HEK293 (cell line): ENCODE results near the gene KARS1.
A peak's percentile ranks its signal among the peaks of the same experiment; 100 is the strongest.

Experiments used
- CTCF ChIA-PET: fragments of 350-600 bp; formaldehyde crosslinking; extraction: SDS; loops from one replicate; lab custom pipeline; 2021; ENCODE audit warnings: antibody characterized with exemption; lab: Yijun Ruan, JAX
- POLR2A ChIA-PET: fragments of 300-600 bp; formaldehyde crosslinking; extraction: SDS; loops from one replicate; lab custom pipeline; 2020; ENCODE audit warnings: antibody characterized with exemption, inconsistent platforms; lab: Yijun Ruan, JAX
- H3K27ac ChIP-seq: fragments of 200-500 bp; sonication (Bioruptor generic); 2 replicates; pipeline ENCODE4 v1.5.1; 2014; ENCODE audit warnings: low read depth, low read length, control low read depth, inconsistent platforms; ENCODE audit errors: extremely low read depth
- H3K36me3 ChIP-seq, 2 experiments: fragments of 200-500 bp in 1 of 2; sonication (Bioruptor generic) in 1 of 2; 1 replicate in 1 of 2; 2 replicates in 1 of 2; pipeline ENCODE4 v1.5.1; 2014 to 2017; ENCODE audit warnings: inconsistent platforms in 2 of 2, low read length in 2 of 2; ENCODE audit not compliant: control insufficient read depth in 2 of 2, insufficient read depth in 1 of 2
- H3K4me1 ChIP-seq: fragments of 200-500 bp; sonication (Bioruptor generic); 2 replicates; pipeline ENCODE4 v1.5.1; 2014; ENCODE audit warnings: mild to moderate bottlenecking, low read length, inconsistent platforms; ENCODE audit not compliant: control insufficient read depth, insufficient read depth
- H3K4me3 ChIP-seq: 2 replicates; pipeline ENCODE4 v1.5.1; 2011; ENCODE audit warnings: low read depth, mild to moderate bottlenecking, control low read depth, low read length, moderate library complexity
- H3K9me3 ChIP-seq: fragments of 200-500 bp; sonication (Bioruptor generic); 2 replicates; pipeline ENCODE4 v1.5.1; 2014; ENCODE audit warnings: low read depth, low read length, inconsistent platforms; ENCODE audit not compliant: control insufficient read depth, insufficient read depth
- ELK4 ChIP-seq: IDR thresholded peaks from 2 replicates; pipeline ENCODE4 v1.6.1; 2011; ENCODE audit warnings: mild to moderate bottlenecking, low read depth, low read length, borderline replicate concordance
- GLI2 ChIP-seq: fragments of 450-650 bp; formaldehyde crosslinking; IDR thresholded peaks from 2 replicates; pipeline ENCODE4; 2017; ENCODE audit warnings: missing biosample characterization, missing genetic modification characterization, low read depth, borderline replicate concordance
- KLF10 ChIP-seq: fragments of 450-650 bp; IDR thresholded peaks from 2 replicates; pipeline ENCODE4 v1.5.1; 2018; ENCODE audit warnings: missing biosample characterization, mild to moderate bottlenecking, missing genetic modification characterization
- KLF7 ChIP-seq: fragments of 450-650 bp; formaldehyde crosslinking; IDR thresholded peaks from 2 replicates; pipeline ENCODE4 v1.5.1; 2016; ENCODE audit warnings: missing biosample characterization, missing genetic modification characterization, borderline replicate concordance
- MYNN ChIP-seq: fragments of 450-650 bp; formaldehyde crosslinking; IDR thresholded peaks from 2 replicates; pipeline ENCODE4 v1.5.1; 2016; ENCODE audit warnings: missing biosample characterization, missing genetic modification characterization, borderline replicate concordance
- OVOL3 ChIP-seq: fragments of 450-650 bp; formaldehyde crosslinking; IDR thresholded peaks from 2 replicates; pipeline ENCODE4 v1.5.1; 2016; ENCODE audit warnings: missing biosample characterization, missing genetic modification characterization
- PRDM2 ChIP-seq: fragments of 450-650 bp; formaldehyde crosslinking; IDR thresholded peaks from 2 replicates; pipeline ENCODE4 v1.5.1; 2016; ENCODE audit warnings: missing biosample characterization, missing genetic modification characterization, borderline replicate concordance
- ZBTB1 ChIP-seq: fragments of 450-650 bp; formaldehyde crosslinking; IDR thresholded peaks from 2 replicates; pipeline ENCODE4 v1.5.1; 2016; ENCODE audit warnings: missing biosample characterization, missing genetic modification characterization
- ZBTB20 ChIP-seq: fragments of 450-650 bp; formaldehyde crosslinking; IDR thresholded peaks from 2 replicates; pipeline ENCODE4 v1.5.1; 2016; ENCODE audit warnings: missing biosample characterization, missing genetic modification characterization
- ZBTB21 ChIP-seq: fragments of 450-650 bp; formaldehyde crosslinking; IDR thresholded peaks from 2 replicates; pipeline ENCODE4 v1.5.1; 2017; ENCODE audit warnings: missing biosample characterization, missing genetic modification characterization
- ZNF121 ChIP-seq: fragments of 450-650 bp; formaldehyde crosslinking; IDR thresholded peaks from 2 replicates; pipeline ENCODE4 v1.5.1; 2016; ENCODE audit warnings: missing biosample characterization, missing genetic modification characterization
- ZNF23 ChIP-seq: fragments of 450-650 bp; formaldehyde crosslinking; IDR thresholded peaks from 2 replicates; pipeline ENCODE4 v1.5.1; 2016; ENCODE audit warnings: missing biosample characterization, missing genetic modification characterization, borderline replicate concordance
- ZNF341 ChIP-seq: fragments of 450-650 bp; formaldehyde crosslinking; IDR thresholded peaks from 2 replicates; pipeline ENCODE4; 2016; ENCODE audit warnings: low read depth, missing biosample characterization, missing genetic modification characterization
- ZNF394 ChIP-seq: fragments of 450-650 bp; formaldehyde crosslinking; IDR thresholded peaks from 2 replicates; pipeline ENCODE4 v1.5.1; 2016; ENCODE audit warnings: missing biosample characterization, missing genetic modification characterization, mild to moderate bottlenecking, moderate library complexity, borderline replicate concordance
- ZNF423 ChIP-seq: fragments of 450-650 bp; formaldehyde crosslinking; IDR thresholded peaks from 2 replicates; pipeline ENCODE4 v1.5.1; 2016; ENCODE audit warnings: missing biosample characterization, missing genetic modification characterization
- ZNF555 ChIP-seq: fragments of 450-650 bp; formaldehyde crosslinking; conservative IDR thresholded peaks from 2 replicates; pipeline ENCODE4 v1.5.1; 2017; ENCODE audit warnings: missing biosample characterization, mild to moderate bottlenecking, missing genetic modification characterization, inconsistent platforms
- ZNF645 ChIP-seq: fragments of 450-650 bp; formaldehyde crosslinking; IDR thresholded peaks from 2 replicates; pipeline ENCODE4; 2016; ENCODE audit warnings: missing biosample characterization, missing genetic modification characterization
- ZNF658 ChIP-seq: fragments of 450-650 bp; formaldehyde crosslinking; IDR thresholded peaks from 2 replicates; pipeline ENCODE4; 2016; ENCODE audit warnings: missing biosample characterization, missing genetic modification characterization
- ZNF660 ChIP-seq: fragments of 450-650 bp; IDR thresholded peaks from 2 replicates; pipeline ENCODE4 v1.5.1; 2018; ENCODE audit warnings: missing biosample characterization, mild to moderate bottlenecking, missing genetic modification characterization
- ZNF747 ChIP-seq: fragments of 450-650 bp; formaldehyde crosslinking; IDR thresholded peaks from 2 replicates; pipeline ENCODE4 v1.5.1; 2016; ENCODE audit warnings: missing biosample characterization, missing genetic modification characterization
- ZNF776 ChIP-seq: fragments of 450-650 bp; formaldehyde crosslinking; IDR thresholded peaks from 2 replicates; pipeline ENCODE4 v1.5.0; 2017; ENCODE audit warnings: missing biosample characterization, missing genetic modification characterization, borderline replicate concordance
- ZNF791 ChIP-seq: fragments of 450-650 bp; formaldehyde crosslinking; IDR thresholded peaks from 2 replicates; pipeline ENCODE4 v1.5.1; 2016; ENCODE audit warnings: missing biosample characterization, missing genetic modification characterization
- ZNF843 ChIP-seq: fragments of 450-650 bp; formaldehyde crosslinking; IDR thresholded peaks from 2 replicates; pipeline ENCODE4 v1.5.1; 2016; ENCODE audit warnings: missing biosample characterization, missing genetic modification characterization
- ZSCAN23 ChIP-seq: fragments of 450-650 bp; formaldehyde crosslinking; IDR thresholded peaks from 2 replicates; pipeline ENCODE4 v1.5.1; 2016; ENCODE audit warnings: missing biosample characterization, missing genetic modification characterization
- TF ChIP-seq, protein P1 (sequence below): fragments of 450-650 bp; formaldehyde crosslinking; IDR thresholded peaks from 2 replicates; pipeline ENCODE4 v1.5.1; 2016; ENCODE audit warnings: missing biosample characterization, missing genetic modification characterization

The KARS1 gene

GRCh38 chr16:75622761-75623605 is 24.5 kb downstream of the KARS1 start, which contains the start of gene ADAT1:
Gene ADAT1 (minus strand): TSS chr16:75623281. CDS start chr16:75620799, 2,482 bp downstream.
- Histone ChIP-seq H3K4me3 (peak within 1 kb of the TSS; percentile 70), H3K27ac (peak within 1 kb of the TSS; percentile 69), H3K4me1 (peaks cover 6% of the 10 kb centered on the region; the same call in 1 of the 2 replicates), H3K36me3 (peaks cover 11 to 52% of the 10 kb centered on the region in 2 experiments; a peak in 2 of 3 replicates), H3K9me3 (no peaks in the 10 kb centered on the region)
- POLR2A ChIA-PET: interaction anchor here (0.5 to 2.9 kb wide), 18 partner anchors 8 to 722 kb away, joined by 3 to 30 read pairs (median 5); partner anchors contain the start of genes CFDP1, GABARAPL2, KARS1 and TERF2IP
- CTCF ChIA-PET: interaction anchor here (0.6 to 2.8 kb wide), 4 partner anchors 44 to 151 kb away, joined by 3 to 21 read pairs (median 4); no protein-coding TSS in a partner anchor
- TF ChIP-seq ZNF394 (tag by site-specific recombination): peak; percentile 46
- no peak for TF ChIP-seq ZNF658 (tag by site-specific recombination)
- TF ChIP-seq ZBTB21 (tag by site-specific recombination): peak; percentile 98
- TF ChIP-seq ZNF843 (tag by site-specific recombination): no peak
- no peak for TF ChIP-seq KLF10
- TF ChIP-seq ZNF555: peak; percentile 74
- no peak for TF ChIP-seq ZSCAN23 (tag by site-specific recombination)
- no peak for TF ChIP-seq MYNN (tag by site-specific recombination)
- no peak for TF ChIP-seq ZNF791
- no peak for TF ChIP-seq ELK4
- peak; percentile 46; the same call in 1 of the 2 replicates for TF ChIP-seq OVOL3
- no peak for TF ChIP-seq ZBTB1 (tag by site-specific recombination)
- TF ChIP-seq ZNF423: no peak
- no peak for TF ChIP-seq ZNF747 (tag by site-specific recombination)
- TF ChIP-seq GLI2 (tag by site-specific recombination): no peak
- TF ChIP-seq ZNF776 (tag by site-specific recombination): no peak
- TF ChIP-seq PRDM2: no peak
- TF ChIP-seq, protein P1, sequence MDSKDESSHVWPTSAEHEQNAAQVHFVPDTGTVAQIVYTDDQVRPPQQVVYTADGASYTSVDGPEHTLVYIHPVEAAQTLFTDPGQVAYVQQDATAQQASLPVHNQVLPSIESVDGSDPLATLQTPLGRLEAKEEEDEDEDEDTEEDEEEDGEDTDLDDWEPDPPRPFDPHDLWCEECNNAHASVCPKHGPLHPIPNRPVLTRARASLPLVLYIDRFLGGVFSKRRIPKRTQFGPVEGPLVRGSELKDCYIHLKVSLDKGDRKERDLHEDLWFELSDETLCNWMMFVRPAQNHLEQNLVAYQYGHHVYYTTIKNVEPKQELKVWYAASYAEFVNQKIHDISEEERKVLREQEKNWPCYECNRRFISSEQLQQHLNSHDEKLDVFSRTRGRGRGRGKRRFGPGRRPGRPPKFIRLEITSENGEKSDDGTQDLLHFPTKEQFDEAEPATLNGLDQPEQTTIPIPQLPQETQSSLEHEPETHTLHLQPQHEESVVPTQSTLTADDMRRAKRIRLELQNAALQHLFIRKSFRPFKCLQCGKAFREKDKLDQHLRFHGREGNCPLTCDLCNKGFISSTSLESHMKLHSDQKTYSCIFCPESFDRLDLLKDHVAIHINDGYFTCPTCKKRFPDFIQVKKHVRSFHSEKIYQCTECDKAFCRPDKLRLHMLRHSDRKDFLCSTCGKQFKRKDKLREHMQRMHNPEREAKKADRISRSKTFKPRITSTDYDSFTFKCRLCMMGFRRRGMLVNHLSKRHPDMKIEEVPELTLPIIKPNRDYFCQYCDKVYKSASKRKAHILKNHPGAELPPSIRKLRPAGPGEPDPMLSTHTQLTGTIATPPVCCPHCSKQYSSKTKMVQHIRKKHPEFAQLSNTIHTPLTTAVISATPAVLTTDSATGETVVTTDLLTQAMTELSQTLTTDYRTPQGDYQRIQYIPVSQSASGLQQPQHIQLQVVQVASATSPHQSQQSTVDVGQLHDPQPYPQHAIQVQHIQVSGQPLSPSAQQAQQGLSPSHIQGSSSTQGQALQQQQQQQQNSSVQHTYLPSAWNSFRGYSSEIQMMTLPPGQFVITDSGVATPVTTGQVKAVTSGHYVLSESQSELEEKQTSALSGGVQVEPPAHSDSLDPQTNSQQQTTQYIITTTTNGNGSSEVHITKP (tag by site-specific recombination): peak; percentile 49
- peak; percentile 88 for TF ChIP-seq ZNF121 (tag by site-specific recombination)
- no peak for TF ChIP-seq KLF7
- peak; percentile 67; the same call in 1 of the 2 replicates for TF ChIP-seq ZBTB20
- TF ChIP-seq ZNF23 (tag by site-specific recombination): no peak
- peak; percentile 72; the same call in 1 of the 2 replicates for TF ChIP-seq ZNF660 (tag by site-specific recombination)
- TF ChIP-seq ZNF341 (tag by site-specific recombination): peak; percentile 76
- TF ChIP-seq ZNF645: no peak
